ENCODE results near the gene PTX4. TPM values are rescaled to one million over a fixed set of nuclear protein-coding genes. Genes with fewer than 3 reads are reported as not detected.
A peak's percentile ranks its signal among the peaks of the same experiment; 100 is the strongest.
"Not testable (repeated sequence)": the region's sequence is repeated elsewhere in the genome, so short reads cannot be mapped to it uniquely, and the experiment has no call there.

The PTX4 gene
- total RNA-seq, 1 experiment from 2014 or later, result not detected

- intact Hi-C loops (cut with micrococcal nuclease; ENCODE audit: unreplicated experiment), result no loop called here
- no TSS peak for BruUV-seq (replicated peaks)
- Mint-ChIP-seq H3K9me3 (ENCODE audit: low read depth, unreplicated experiment) (peaks cover 3% of the 10 kb centered on the region), H3K27me3 (ENCODE audit: unreplicated experiment) (peaks cover 56% of the 10 kb centered on the region), H3K4me3 (ENCODE audit: low read depth, unreplicated experiment) (no peak overlapping the region), H3K4me1 (ENCODE audit: low read depth, unreplicated experiment) (no peaks in the 10 kb centered on the region), H3K27ac (ENCODE audit: unreplicated experiment) (no peak overlapping the region), H3K36me3 (ENCODE audit: insufficient read depth, unreplicated experiment) (no peaks in the 10 kb centered on the region)
- TF ChIP-seq CTCF (IDR thresholded peaks at IDR 0.05; ENCODE audit: unreplicated experiment), result no peak
- CTCF ChIA-PET, result no interaction called here
- peak; percentile 26 for DNase-seq
These were observed 6.6 kb downstream of the PTX4 start for GRCh38 chr16:1481906-1482835.

GRCh38 chr16:1478937-1479336 is 9.8 kb downstream of the PTX4 start:
- H3K4me3 Mint-ChIP-seq (ENCODE audit: low read depth, unreplicated experiment); DNase-seq; H3K27ac Mint-ChIP-seq (ENCODE audit: unreplicated experiment); intact Hi-C loops (cut with micrococcal nuclease; ENCODE audit: unreplicated experiment); BruUV-seq (replicated peaks); H3K9me3 Mint-ChIP-seq (ENCODE audit: low read depth, unreplicated experiment); CTCF ChIA-PET; H3K4me1 Mint-ChIP-seq (ENCODE audit: low read depth, unreplicated experiment): not testable (repeated sequence)
- H3K27me3 Mint-ChIP-seq (ENCODE audit: unreplicated experiment), result peaks cover 35% of the 10 kb centered on the region
- H3K36me3 Mint-ChIP-seq (ENCODE audit: insufficient read depth, unreplicated experiment), result peaks cover 22% of the 10 kb centered on the region

- CTCF ChIA-PET, result no interaction called here
- Mint-ChIP-seq H3K4me3 (ENCODE audit: low read depth, unreplicated experiment) (no peak overlapping the region), H3K4me1 (ENCODE audit: low read depth, unreplicated experiment) (no peaks in the 10 kb centered on the region), H3K27me3 (ENCODE audit: unreplicated experiment) (peaks cover 16% of the 10 kb centered on the region), H3K9me3 (ENCODE audit: low read depth, unreplicated experiment) (peaks cover 3% of the 10 kb centered on the region), H3K36me3 (ENCODE audit: insufficient read depth, unreplicated experiment) (peaks cover 33% of the 10 kb centered on the region), H3K27ac (ENCODE audit: unreplicated experiment) (no peak overlapping the region)
- no TSS peak for BruUV-seq (replicated peaks)
- TF ChIP-seq CTCF (IDR thresholded peaks at IDR 0.05; ENCODE audit: unreplicated experiment), result no peak
- intact Hi-C loops (cut with micrococcal nuclease; ENCODE audit: unreplicated experiment), result no loop called here
- DNase-seq, result no peak
These were observed 11.7 kb downstream of the PTX4 start for GRCh38 chr16:1477033-1477432.

GRCh38 chr16:1475552-1476114 is 13.1 kb downstream of the PTX4 start:
- CTCF ChIA-PET, result interaction anchor here (0.6 to 1.0 kb wide), 3 partner anchors 16 to 55 kb away, joined by 3 to 4 read pairs (median 4); partner anchors contain the start of genes TELO2 and UQCC4
- Mint-ChIP-seq H3K9me3 (ENCODE audit: low read depth, unreplicated experiment) (peaks cover 3% of the 10 kb centered on the region), H3K27ac (ENCODE audit: unreplicated experiment) (peak overlapping the region; percentile 50), H3K4me1 (ENCODE audit: low read depth, unreplicated experiment) (peaks cover 8% of the 10 kb centered on the region), H3K36me3 (ENCODE audit: insufficient read depth, unreplicated experiment) (peaks cover 33% of the 10 kb centered on the region), H3K27me3 (ENCODE audit: unreplicated experiment) (peaks cover 2% of the 10 kb centered on the region), H3K4me3 (ENCODE audit: low read depth, unreplicated experiment) (peak overlapping the region; percentile 70)
- TF ChIP-seq CTCF (IDR thresholded peaks at IDR 0.05; ENCODE audit: unreplicated experiment), result no peak
- intact Hi-C loops (cut with micrococcal nuclease; ENCODE audit: unreplicated experiment), result no loop called here
- BruUV-seq (replicated peaks), result no TSS peak
- DNase-seq, result no peak

Data from Calu3 (cell line).